ENCODE measurements around the gene LYZL2. TPM values are rescaled to one million over a fixed set of nuclear protein-coding genes. Genes with fewer than 3 reads are reported as not detected.
"Not testable (repeated sequence)": the region's sequence is repeated elsewhere in the genome, so short reads cannot be mapped to it uniquely, and the experiment has no call there.

LYZL2 gene
- total and polyA plus RNA-seq, 4 donors = not detected

- no peak overlapping the region for H3K27ac ChIP-seq (ENCODE audit: low read depth in 1 of 2, low read length in 2 of 2)
- 80% methylated on average over 6 of the region's 6 CpGs for whole genome bisulfite sequencing
- TF ChIP-seq HNF4A (conservative IDR thresholded peaks at IDR 0.05) = no peak
- no peak for TF ChIP-seq ZBTB33 (IDR thresholded peaks at IDR 0.05)
- TF ChIP-seq CTCF (IDR thresholded peaks at IDR 0.05; ENCODE audit: low read depth, low read length, missing input control) = no peak
- no peak for TF ChIP-seq HNF4G (IDR thresholded peaks at IDR 0.05)
- TF ChIP-seq NR2F2 (IDR thresholded peaks at IDR 0.05) = no peak
- no peak for TF ChIP-seq REST (IDR thresholded peaks at IDR 0.05)
- TF ChIP-seq RXRA (IDR thresholded peaks at IDR 0.05) = no peak
- TF ChIP-seq GABPA (IDR thresholded peaks at IDR 0.05 in 1 of 2, conservative IDR thresholded peaks at IDR 0.05 in 1 of 2) = no peak
- TF ChIP-seq FOXA2 (IDR thresholded peaks at IDR 0.05) = no peak
- no peak for TF ChIP-seq JUND (IDR thresholded peaks at IDR 0.05)
- no peak for TF ChIP-seq YY1 (IDR thresholded peaks at IDR 0.05)
- no peak for TF ChIP-seq ATF3 (IDR thresholded peaks at IDR 0.05)
- no peak for TF ChIP-seq TAF1 (conservative IDR thresholded peaks at IDR 0.05)
- TF ChIP-seq SP1 (IDR thresholded peaks at IDR 0.05) = no peak
- no peak for TF ChIP-seq FOXA1 (IDR thresholded peaks at IDR 0.05)
- TF ChIP-seq RAD21 (IDR thresholded peaks at IDR 0.05) = no peak
- no peaks in the 10 kb centered on the region for H3K9me3 ChIP-seq (ENCODE audit: control insufficient read depth in 4 of 4, low read length in 3 of 4)
- no peak overlapping the region for H3K9ac ChIP-seq (ENCODE audit: low read depth in 1 of 2, low read length in 2 of 2)
- H3K36me3 ChIP-seq (ENCODE audit: control insufficient read depth in 4 of 4, insufficient read depth in 3 of 4, low read depth in 1 of 4, low read length in 3 of 4) = no peaks in the 10 kb centered on the region
- DNase-seq (ENCODE audit: low spot score) = no peak
- no peaks in the 10 kb centered on the region for H3K27me3 ChIP-seq (ENCODE audit: control insufficient read depth in 4 of 4, insufficient read depth in 4 of 4, low read length in 3 of 4)
- H3K4me3 ChIP-seq (ENCODE audit: low read depth in 1 of 3, low read length in 3 of 3) = no peak overlapping the region
- H3K4me1 ChIP-seq (ENCODE audit: control insufficient read depth in 4 of 4, insufficient read depth in 4 of 4, low read length in 3 of 4) = no peaks in the 10 kb centered on the region
These were observed 45.2 kb upstream of the LYZL2 start for GRCh38 chr10:30674796-30675195.

GRCh38 chr10:30673262-30673661 lies 43.7 kb upstream of the LYZL2 start:
- not testable (repeated sequence) for H3K36me3 ChIP-seq (ENCODE audit: control insufficient read depth in 4 of 4, insufficient read depth in 3 of 4, low read depth in 1 of 4, low read length in 3 of 4)

GRCh38 chr10:30672338-30672737 lies 42.8 kb upstream of the LYZL2 start:
- not testable (repeated sequence) for H3K36me3 ChIP-seq (ENCODE audit: control insufficient read depth in 4 of 4, insufficient read depth in 3 of 4, low read depth in 1 of 4, low read length in 3 of 4); H3K9me3 ChIP-seq (ENCODE audit: control insufficient read depth in 4 of 4, low read length in 3 of 4); H3K4me3 ChIP-seq (ENCODE audit: low read depth in 1 of 3, low read length in 3 of 3); DNase-seq (ENCODE audit: low spot score); H3K9ac ChIP-seq (ENCODE audit: low read depth in 1 of 2, low read length in 2 of 2); H3K4me1 ChIP-seq (ENCODE audit: control insufficient read depth in 4 of 4, insufficient read depth in 4 of 4, low read length in 3 of 4); H3K27me3 ChIP-seq (ENCODE audit: control insufficient read depth in 4 of 4, insufficient read depth in 4 of 4, low read length in 3 of 4); H3K27ac ChIP-seq (ENCODE audit: low read depth in 1 of 2, low read length in 2 of 2)
- 88% methylated on average over 4 of the region's 4 CpGs for WGBS

More at GRCh38 chr10:30673262-30673661, 43.7 kb upstream of the LYZL2 start:
- H3K9ac ChIP-seq (ENCODE audit: low read depth in 1 of 2, low read length in 2 of 2); H3K27ac ChIP-seq (ENCODE audit: low read depth in 1 of 2, low read length in 2 of 2); DNase-seq (ENCODE audit: low spot score); H3K27me3 ChIP-seq (ENCODE audit: control insufficient read depth in 4 of 4, insufficient read depth in 4 of 4, low read length in 3 of 4); H3K4me3 ChIP-seq (ENCODE audit: low read depth in 1 of 3, low read length in 3 of 3); H3K9me3 ChIP-seq (ENCODE audit: control insufficient read depth in 4 of 4, low read length in 3 of 4); H3K4me1 ChIP-seq (ENCODE audit: control insufficient read depth in 4 of 4, insufficient read depth in 4 of 4, low read length in 3 of 4): not testable (repeated sequence)
- 80% methylated on average over 9 of the region's 13 CpGs for WGBS

Data from liver (tissue), 9 donors.